ENCODE data around the gene PLK3.

GRCh38 chr1:44806025-44806703 is 6.0 kb downstream of the PLK3 start:
- no peak for TF ChIP-seq GATA2 (IDR thresholded peaks at IDR 0.05; ENCODE audit: low read depth, low read length)
- TF ChIP-seq GATA3 (IDR thresholded peaks at IDR 0.05; ENCODE audit: low read depth, low read length), result no peak
